Neural cell (in vitro differentiated cells): ENCODE measurements around the gene GSK3A. TPM values are rescaled to one million over a fixed set of nuclear protein-coding genes. Genes with fewer than 3 reads are reported as not detected.

Experiments
- H2AFZ ChIP-seq: fragments of 200-600, 300-800 bp; sonication (generic), shearing (Covaris generic); 2 replicates; pipeline ENCODE4 v1.6.0; 2014; ENCODE audit warnings: low read depth, mild to moderate bottlenecking, antibody characterized with exemption, low read length, moderate library complexity
- H3F3A ChIP-seq: fragments of 200-600 bp; shearing (Covaris generic); 2 replicates; pipeline ENCODE4 v1.6.1; 2016; ENCODE audit warnings: mild to moderate bottlenecking, moderate library complexity, mixed read lengths, antibody characterized with exemption, low read length; ENCODE audit not compliant: insufficient read depth, poor library complexity, severe bottlenecking
- H3K27ac ChIP-seq: fragments of 200-600, 300-800 bp; sonication (generic), shearing (Covaris generic); 2 replicates; pipeline ENCODE4 v1.5.1; 2014; ENCODE audit warnings: mild to moderate bottlenecking, low read length, moderate library complexity
- H3K27me3 ChIP-seq: fragments of 300-800, 200-600 bp; sonication (generic), shearing (Covaris generic); 2 replicates; pipeline ENCODE4 v1.6.0; 2014; ENCODE audit warnings: mild to moderate bottlenecking, low read depth, low read length, moderate library complexity; ENCODE audit not compliant: insufficient read depth
- H3K36me3 ChIP-seq: fragments of 300-800, 200-600 bp; sonication (generic), shearing (Covaris generic); 2 replicates; pipeline ENCODE4 v1.5.1; 2014; ENCODE audit warnings: mild to moderate bottlenecking, antibody characterized with exemption, low read length, moderate library complexity; ENCODE audit not compliant: insufficient read depth
- H3K4me2 ChIP-seq: fragments of 300-800, 200-600 bp; sonication (generic), shearing (Covaris generic); 2 replicates; pipeline ENCODE4 v1.6.0; 2014; ENCODE audit warnings: mild to moderate bottlenecking, low read length
- H3K4me3 ChIP-seq: fragments of 300-800, 200-600 bp; sonication (generic), shearing (Covaris generic); 2 replicates; pipeline ENCODE4 v1.5.1; 2014; ENCODE audit warnings: mild to moderate bottlenecking, low read length, moderate library complexity
- H3K79me2 ChIP-seq: fragments of 200-600 bp; shearing (Covaris generic); replicated peaks from 2 replicates; pipeline ENCODE4 v1.6.0; 2014; ENCODE audit warnings: mild to moderate bottlenecking, low read length, moderate library complexity; ENCODE audit not compliant: insufficient read depth
- H3K9ac ChIP-seq: fragments of 300-800, 200-600 bp; sonication (generic), shearing (Covaris generic); 2 replicates; pipeline ENCODE4 v1.6.1; 2016; ENCODE audit warnings: mild to moderate bottlenecking, low read length, mixed read lengths
- H3K9me2 ChIP-seq: fragments of 200-600 bp; shearing (Covaris generic); 2 replicates; pipeline ENCODE4 v1.6.1; 2016; ENCODE audit warnings: mild to moderate bottlenecking, low read length, mixed read lengths; ENCODE audit not compliant: insufficient read depth
- H3K9me3 ChIP-seq: fragments of 200-600, 300-800 bp; sonication (generic), shearing (Covaris generic); 2 replicates; pipeline ENCODE4 v1.6.1; 2016; ENCODE audit warnings: mild to moderate bottlenecking, mixed run types, low read length, moderate library complexity, mixed read lengths
- H4K20me1 ChIP-seq: fragments of 200-600 bp; shearing (Covaris generic); 2 replicates; pipeline ENCODE4 v1.6.1; 2016; ENCODE audit warnings: mild to moderate bottlenecking, mixed run types; ENCODE audit not compliant: insufficient read depth
- CTCF ChIP-seq: fragments of 450-650 bp; IDR thresholded peaks from 2 replicates; pipeline ENCODE4 v1.5.1; 2014; ENCODE audit warnings: antibody characterized with exemption, mild to moderate bottlenecking, moderate library complexity; ENCODE audit not compliant: poor library complexity, severe bottlenecking
- EP300 ChIP-seq: fragments of 450-650 bp; conservative IDR thresholded peaks from 2 replicates; pipeline ENCODE4 v1.6.1; 2014; ENCODE audit warnings: antibody characterized with exemption, mild to moderate bottlenecking, moderate library complexity; ENCODE audit not compliant: poor library complexity, severe bottlenecking
- EZH2 ChIP-seq: fragments of 200-600, 300-800 bp; shearing (Covaris generic), sonication (generic); IDR thresholded peaks from 2 replicates; pipeline ENCODE4 v1.6.1; 2014; ENCODE audit warnings: antibody characterized with exemption, low read length, borderline replicate concordance, mild to moderate bottlenecking; ENCODE audit not compliant: insufficient read depth, poor library complexity, severe bottlenecking
- MXI1 ChIP-seq: fragments of 450-650 bp; conservative IDR thresholded peaks from 2 replicates; pipeline ENCODE4 v1.6.1; 2014; ENCODE audit warnings: antibody characterized with exemption, mild to moderate bottlenecking; ENCODE audit not compliant: poor library complexity, severe bottlenecking
- POLR2AphosphoS5 ChIP-seq: IDR thresholded peaks from 2 replicates; pipeline ENCODE4 v1.6.1; 2012
- RAD21 ChIP-seq: fragments of 450-650 bp; conservative IDR thresholded peaks from 2 replicates; pipeline ENCODE4 v1.6.1; 2014; ENCODE audit warnings: antibody characterized with exemption, mild to moderate bottlenecking, moderate library complexity
- REST ChIP-seq: IDR thresholded peaks from 2 replicates; pipeline ENCODE4 v1.6.1; 2012; ENCODE audit warnings: borderline replicate concordance
- SMC3 ChIP-seq: fragments of 450-650 bp; conservative IDR thresholded peaks from 2 replicates; pipeline ENCODE4 v1.6.1; 2014; ENCODE audit warnings: antibody characterized with exemption, mild to moderate bottlenecking, moderate library complexity; ENCODE audit not compliant: poor library complexity
- TAF1 ChIP-seq: IDR thresholded peaks from 2 replicates; pipeline ENCODE4 v1.6.1; 2012; ENCODE audit warnings: low read depth
- polyA plus RNA-seq: library from polyadenylated mRNA; depleted of rRNA; stranded (reverse); fragments of >200 nt; gene quantifications from 2 replicates; pipeline ENCODE4 v1.2.3, GENCODE V29; 2014

The GSK3A gene
- polyA plus RNA-seq, 1 donor from 2014 or later = 25.2 TPM

GRCh38 chr19:42279902-42280814 lies 37.8 kb upstream of the GSK3A start:
- H4K20me1 ChIP-seq = peaks cover 5% of the 10 kb centered on the region
- no peaks in the 10 kb centered on the region for H3F3A ChIP-seq
- no peaks in the 10 kb centered on the region for H3K9me2 ChIP-seq
- H3K4me2 ChIP-seq = peak overlapping the region; percentile 53
- peak overlapping the region; percentile 95 for H3K9ac ChIP-seq
- H3K27ac ChIP-seq = peak overlapping the region; percentile 99
- peak; percentile 81 for TF ChIP-seq POLR2AphosphoS5
- TF ChIP-seq RAD21 = peak; percentile 88
- peak; percentile 99 for TF ChIP-seq CTCF
- peak; percentile 90 for TF ChIP-seq SMC3
- TF ChIP-seq REST = peak; percentile 74
- peak; percentile 35 for TF ChIP-seq MXI1
- TF ChIP-seq EP300 = peak; percentile 59
- no peak for TF ChIP-seq EZH2
- no peak for TF ChIP-seq TAF1
- H3K36me3 ChIP-seq = no peaks in the 10 kb centered on the region
- H3K27me3 ChIP-seq = no peaks in the 10 kb centered on the region
- peaks cover 25% of the 10 kb centered on the region for H3K79me2 ChIP-seq
- H3K4me3 ChIP-seq = peak overlapping the region; percentile 91
- no peaks in the 10 kb centered on the region for H3K9me3 ChIP-seq
- H2AFZ ChIP-seq = no peak overlapping the region

- peak overlapping the region; percentile 99 for H3K27ac ChIP-seq
Observed at GRCh38 chr19:42279155-42279901, 36.9 kb upstream of the GSK3A start.

More at GRCh38 chr19:42279155-42279901, 36.9 kb upstream of the GSK3A start:
- peaks cover 2% of the 10 kb centered on the region for H3K36me3 ChIP-seq
- peak overlapping the region; percentile 90 for H3K4me2 ChIP-seq
- peak overlapping the region; percentile 95 for H3K9ac ChIP-seq
- no peaks in the 10 kb centered on the region for H3F3A ChIP-seq
- H2AFZ ChIP-seq = no peak overlapping the region
- H3K9me3 ChIP-seq = no peaks in the 10 kb centered on the region
- no peaks in the 10 kb centered on the region for H3K27me3 ChIP-seq
- peak overlapping the region; percentile 91 for H3K4me3 ChIP-seq
- peak; percentile 34 for TF ChIP-seq MXI1
- no peak for TF ChIP-seq EZH2
- H3K79me2 ChIP-seq = peaks cover 26% of the 10 kb centered on the region
- H3K9me2 ChIP-seq = no peaks in the 10 kb centered on the region
- H4K20me1 ChIP-seq = no peaks in the 10 kb centered on the region
